Immature natural killer cell (primary cell): Measurements from ENCODE around the gene KCNJ9. TPM values are rescaled to one million over a fixed set of nuclear protein-coding genes. Genes with fewer than 3 reads are reported as not detected.
"Not testable (repeated sequence)": the region's sequence is repeated elsewhere in the genome, so short reads cannot be mapped to it uniquely, and the experiment has no call there.

Source experiments
- DNase-seq, 3 donors: peaks; one replicate each; pipeline ENCODE4 v3.0.0; 2022; ENCODE audit warnings: mixed read lengths in 1 of 3
- H3K27ac Mint-ChIP-seq, 6 donors: one replicate each; pipeline ENCODE4 v1.8.0; 2020; ENCODE audit warnings: mixed read lengths in 6 of 6, mild to moderate bottlenecking in 5 of 6, inconsistent platforms in 4 of 6, moderate library complexity in 3 of 6
- H3K27me3 Mint-ChIP-seq, 3 donors: one replicate each; pipeline ENCODE4 v1.8.0; 2020 to 2021; ENCODE audit warnings: low read depth in 3 of 3, mild to moderate bottlenecking in 3 of 3, mixed read lengths in 3 of 3, moderate library complexity in 3 of 3, inconsistent platforms in 1 of 3
- H3K36me3 Mint-ChIP-seq, 3 donors: one replicate each; pipeline ENCODE4 v1.8.0; 2020; ENCODE audit warnings: mixed read lengths in 3 of 3, inconsistent platforms in 2 of 3, mild to moderate bottlenecking in 2 of 3
- H3K4me1 Mint-ChIP-seq, 2 donors: one replicate each; pipeline ENCODE4 v1.8.0; 2020; ENCODE audit warnings: inconsistent platforms in 2 of 2, mild to moderate bottlenecking in 2 of 2, mixed read lengths in 2 of 2, moderate library complexity in 1 of 2
- H3K4me3 Mint-ChIP-seq, 5 donors: one replicate each; pipeline ENCODE4 v1.8.0; 2020; ENCODE audit warnings: mild to moderate bottlenecking in 5 of 5, mixed read lengths in 5 of 5, inconsistent platforms in 3 of 5, moderate library complexity in 3 of 5
- H3K9me3 Mint-ChIP-seq, 6 donors: one replicate each; pipeline ENCODE4 v1.8.0; 2020; ENCODE audit warnings: mild to moderate bottlenecking in 6 of 6, mixed read lengths in 6 of 6, inconsistent platforms in 4 of 6, moderate library complexity in 3 of 6
- polyA plus RNA-seq, 3 donors: library from polyadenylated mRNA; unstranded; fragments of 300-500 nt; fragmentation: Illumina TruSeq; gene quantifications; one replicate each; pipeline ENCODE4 v1.2.3, GENCODE V29; 2021

The KCNJ9 gene
- polyA plus RNA-seq: not detected

- peaks cover 21 to 28% (median 23%) of the 10 kb centered on the region in 3 donors for H3K27me3 Mint-ChIP-seq
- H3K36me3 Mint-ChIP-seq: peaks cover 0 to 4% (median 0%) of the 10 kb centered on the region in 3 donors
- no peaks in the 10 kb centered on the region for H3K9me3 Mint-ChIP-seq
- peaks cover 4 to 11% of the 10 kb centered on the region in 2 donors for H3K4me1 Mint-ChIP-seq
- DNase-seq: no peak
- no peak within 1 kb of the TSS for H3K4me3 Mint-ChIP-seq
- no peak within 1 kb of the TSS for H3K27ac Mint-ChIP-seq
Observed at GRCh38 chr1:160081261-160081936, at the start of gene KCNJ9. Gene KCNJ9 (plus strand): TSS chr1:160081538. CDS start chr1:160084031, 2,493 bp downstream.

GRCh38 chr1:160032165-160032820, 49.0 kb upstream of the KCNJ9 start:
- H3K9me3 Mint-ChIP-seq: no peaks in the 10 kb centered on the region
- H3K27me3 Mint-ChIP-seq: peaks cover 0 to 4% (median 2%) of the 10 kb centered on the region in 3 donors
- peak in 1 of 3 donors; percentile 2 for DNase-seq
- H3K36me3 Mint-ChIP-seq: peaks cover 0 to 2% (median under 1%) of the 10 kb centered on the region in 3 donors
- peaks cover 27 to 42% of the 10 kb centered on the region in 2 donors for H3K4me1 Mint-ChIP-seq
- peak overlapping the region; percentile 94 to 99 (median 98) for H3K4me3 Mint-ChIP-seq
- peak overlapping the region; percentile 79 to 93 (median 90) for H3K27ac Mint-ChIP-seq

- H3K4me1 Mint-ChIP-seq: no peaks in the 10 kb centered on the region
- no peaks in the 10 kb centered on the region for H3K36me3 Mint-ChIP-seq
- H3K27ac Mint-ChIP-seq: no peak overlapping the region
- H3K9me3 Mint-ChIP-seq: no peaks in the 10 kb centered on the region
- no peak for DNase-seq
- peaks cover 0 to under 1% (median 0%) of the 10 kb centered on the region in 3 donors for H3K27me3 Mint-ChIP-seq
- H3K4me3 Mint-ChIP-seq: no peak overlapping the region
Observed at GRCh38 chr1:160040476-160040875, 40.9 kb upstream of the KCNJ9 start.

DNA sequence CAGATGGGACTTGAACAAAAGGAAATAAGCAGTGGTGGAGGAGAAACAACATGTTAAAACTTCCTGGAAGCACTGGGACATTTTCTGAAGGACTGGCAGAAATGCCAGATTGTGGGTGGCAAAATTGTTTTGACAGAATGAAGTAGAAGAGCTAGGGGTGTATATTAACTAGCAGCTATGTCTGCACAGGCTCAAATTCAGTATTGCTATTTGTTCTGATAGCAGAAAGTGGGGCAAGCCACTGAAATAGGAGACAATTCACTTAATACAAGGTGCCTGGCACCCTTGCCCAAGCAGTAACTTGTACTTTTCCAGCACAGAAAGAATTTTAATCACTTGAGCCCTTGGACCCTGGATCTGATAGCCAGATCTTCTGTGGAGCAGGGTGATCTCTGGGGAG, 37.8 kb upstream of the KCNJ9 start:
- no peak overlapping the region for H3K4me3 Mint-ChIP-seq
- no peaks in the 10 kb centered on the region for H3K9me3 Mint-ChIP-seq
- no peak overlapping the region for H3K27ac Mint-ChIP-seq
- peaks cover 12 to 15% of the 10 kb centered on the region in 2 donors for H3K4me1 Mint-ChIP-seq
- H3K36me3 Mint-ChIP-seq: no peaks in the 10 kb centered on the region
- no peak for DNase-seq
- peaks cover 0 to 8% (median 2%) of the 10 kb centered on the region in 3 donors for H3K27me3 Mint-ChIP-seq

DNA sequence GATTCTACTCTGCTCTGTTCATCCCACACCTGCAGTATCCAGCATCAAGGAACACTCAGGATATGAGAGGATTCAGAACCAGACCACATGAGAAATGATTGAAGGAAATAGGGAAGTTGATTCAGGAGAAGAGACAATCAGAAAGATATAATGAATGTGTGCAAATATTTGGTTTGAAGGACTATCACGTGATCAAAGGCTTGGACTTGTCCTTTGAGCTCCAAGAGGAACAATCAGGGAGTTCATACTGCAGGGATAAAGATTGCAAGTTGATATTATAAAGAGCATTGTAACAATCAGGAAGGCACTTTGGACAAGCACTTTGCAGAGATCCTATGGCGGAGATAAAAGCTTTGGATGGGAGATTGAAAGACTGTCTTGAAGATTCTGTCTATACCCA, 35.7 kb upstream of the KCNJ9 start:
- DNase-seq: no peak
- H3K4me3 Mint-ChIP-seq: no peak overlapping the region
- no peak overlapping the region for H3K27ac Mint-ChIP-seq
- peaks cover 1 to 14% (median 5%) of the 10 kb centered on the region in 3 donors for H3K27me3 Mint-ChIP-seq
- H3K36me3 Mint-ChIP-seq: no peaks in the 10 kb centered on the region
- H3K9me3 Mint-ChIP-seq: no peaks in the 10 kb centered on the region
- H3K4me1 Mint-ChIP-seq: peaks cover 12 to 15% of the 10 kb centered on the region in 2 donors

- H3K4me1 Mint-ChIP-seq: peaks cover 12 to 15% of the 10 kb centered on the region in 2 donors
- DNase-seq: peak; percentile 38 to 47 (median 45)
- no peaks in the 10 kb centered on the region for H3K36me3 Mint-ChIP-seq
- peak overlapping the region in 4 of 6 donors; percentile 2 to 79 (median 56) for H3K27ac Mint-ChIP-seq
- H3K27me3 Mint-ChIP-seq: peaks cover 1 to 17% (median 5%) of the 10 kb centered on the region in 3 donors
- no peaks in the 10 kb centered on the region for H3K9me3 Mint-ChIP-seq
- peak overlapping the region; percentile 61 to 81 (median 72) for H3K4me3 Mint-ChIP-seq
Observed at GRCh38 chr1:160046494-160047110, 34.7 kb upstream of the KCNJ9 start.

DNA sequence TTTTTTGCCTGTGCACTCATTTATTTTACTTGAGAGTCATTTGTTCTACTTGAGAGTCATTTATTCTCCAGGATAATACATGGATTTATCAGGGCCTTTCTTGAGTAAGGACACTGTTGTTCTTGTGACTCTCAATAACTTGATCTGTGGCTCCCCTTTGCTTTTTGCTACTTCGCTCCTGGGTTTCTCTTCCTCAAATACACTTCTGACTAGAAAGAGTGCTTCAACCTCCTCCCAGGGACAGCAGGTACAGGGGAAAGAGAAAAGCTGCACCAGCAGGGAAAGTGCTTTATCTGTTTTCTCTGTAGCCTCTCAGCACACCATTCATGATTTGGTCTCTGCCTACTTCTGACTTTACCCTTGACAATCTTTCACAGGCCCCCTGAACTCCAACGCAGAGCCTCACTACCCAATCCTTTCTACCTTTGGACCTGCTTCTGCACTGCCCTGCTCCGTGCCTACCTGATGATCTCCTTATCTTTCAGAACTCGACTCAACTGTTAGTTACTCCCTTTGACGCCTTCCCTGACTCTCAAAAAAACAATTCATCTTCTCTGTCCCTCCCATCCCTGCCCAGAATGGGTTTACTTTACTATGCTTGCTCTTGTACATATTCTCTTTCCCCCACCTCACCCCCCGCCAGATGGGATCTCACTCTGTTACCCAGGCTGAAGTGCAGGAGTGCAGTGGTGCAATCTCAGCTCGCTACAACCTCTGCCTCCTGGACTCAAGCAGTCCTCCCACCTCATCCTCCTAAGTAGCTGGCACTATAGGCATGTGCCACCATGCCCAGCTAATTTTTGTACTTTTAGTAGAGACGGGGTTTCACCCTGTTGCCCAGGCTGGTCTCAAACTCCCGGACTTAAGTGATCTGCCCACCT, 34.0 kb upstream of the KCNJ9 start:
- peaks cover 1 to 18% (median 5%) of the 10 kb centered on the region in 3 donors for H3K27me3 Mint-ChIP-seq
- peak overlapping the region in 3 of 6 donors; percentile 2 to 79 (median 46) for H3K27ac Mint-ChIP-seq

GRCh38 chr1:160048335-160048734, 33.0 kb upstream of the KCNJ9 start:
- Mint-ChIP-seq H3K27me3 (peaks cover 1 to 18% (median 5%) of the 10 kb centered on the region in 3 donors), H3K4me3 (no peak overlapping the region), H3K4me1 (peaks cover 12 to 15% of the 10 kb centered on the region in 2 donors), H3K36me3 (no peaks in the 10 kb centered on the region), H3K27ac (no peak overlapping the region), H3K9me3 (no peaks in the 10 kb centered on the region)
- no peak for DNase-seq

More for the DNA sequence above, 34.0 kb upstream of the KCNJ9 start:
- no peaks in the 10 kb centered on the region for H3K36me3 Mint-ChIP-seq
- H3K4me1 Mint-ChIP-seq: peaks cover 12 to 15% of the 10 kb centered on the region in 2 donors
- DNase-seq: no peak
- H3K4me3 Mint-ChIP-seq: peak overlapping the region; percentile 61 to 81 (median 72)
- no peaks in the 10 kb centered on the region for H3K9me3 Mint-ChIP-seq

DNA sequence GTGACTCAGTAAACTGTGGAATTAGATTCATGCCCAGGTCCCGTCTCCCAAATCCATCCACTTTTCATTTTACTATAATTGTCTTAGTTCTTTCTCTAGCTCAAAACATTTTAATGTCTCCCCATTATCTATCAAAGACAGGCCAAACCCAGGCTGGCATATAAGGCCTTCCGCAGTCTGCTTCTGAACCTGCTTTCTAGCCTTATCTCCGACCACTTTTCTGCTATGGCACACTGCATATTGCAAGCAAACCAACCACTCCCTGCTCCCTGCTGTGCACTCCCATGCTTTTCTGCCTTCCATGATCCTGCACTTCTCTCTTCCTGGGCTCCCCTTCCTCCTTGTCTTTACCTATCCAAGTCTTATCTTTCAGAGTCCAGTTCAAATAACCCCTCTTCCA, 32.2 kb upstream of the KCNJ9 start:
- H3K27me3 Mint-ChIP-seq: peaks cover 1 to 20% (median 5%) of the 10 kb centered on the region in 3 donors
- no peak overlapping the region for H3K4me3 Mint-ChIP-seq
- no peaks in the 10 kb centered on the region for H3K9me3 Mint-ChIP-seq
- no peak for DNase-seq
- peaks cover 12 to 15% of the 10 kb centered on the region in 2 donors for H3K4me1 Mint-ChIP-seq
- no peaks in the 10 kb centered on the region for H3K36me3 Mint-ChIP-seq
- H3K27ac Mint-ChIP-seq: no peak overlapping the region

- H3K4me3 Mint-ChIP-seq, H3K36me3 Mint-ChIP-seq, DNase-seq, H3K27ac Mint-ChIP-seq, H3K9me3 Mint-ChIP-seq: not testable (repeated sequence)
- peaks cover 12 to 15% of the 10 kb centered on the region in 2 donors for H3K4me1 Mint-ChIP-seq
- peaks cover 5 to 23% (median 6%) of the 10 kb centered on the region in 3 donors for H3K27me3 Mint-ChIP-seq
Observed at GRCh38 chr1:160050182-160050581, 31.2 kb upstream of the KCNJ9 start.

- Mint-ChIP-seq H3K4me1 (peaks cover 12 to 15% of the 10 kb centered on the region in 2 donors), H3K9me3 (no peaks in the 10 kb centered on the region), H3K27ac (no peak overlapping the region), H3K36me3 (no peaks in the 10 kb centered on the region), H3K4me3 (no peak overlapping the region), H3K27me3 (peaks cover 5 to 21% (median 8%) of the 10 kb centered on the region in 3 donors)
- DNase-seq: no peak
Observed at GRCh38 chr1:160050619-160051018, 30.7 kb upstream of the KCNJ9 start.

- Mint-ChIP-seq H3K36me3 (no peaks in the 10 kb centered on the region), H3K4me1 (no peaks in the 10 kb centered on the region), H3K4me3 (no peak overlapping the region), H3K27me3 (peaks cover 8 to 16% (median 8%) of the 10 kb centered on the region in 3 donors), H3K9me3 (no peaks in the 10 kb centered on the region), H3K27ac (no peak overlapping the region)
- DNase-seq: no peak
Observed at GRCh38 chr1:160052936-160053335, 28.4 kb upstream of the KCNJ9 start.
